ENCODE data around the gene CRIM1.
A peak's percentile ranks its signal among the peaks of the same experiment; 100 is the strongest.

CRIM1 gene

DNA sequence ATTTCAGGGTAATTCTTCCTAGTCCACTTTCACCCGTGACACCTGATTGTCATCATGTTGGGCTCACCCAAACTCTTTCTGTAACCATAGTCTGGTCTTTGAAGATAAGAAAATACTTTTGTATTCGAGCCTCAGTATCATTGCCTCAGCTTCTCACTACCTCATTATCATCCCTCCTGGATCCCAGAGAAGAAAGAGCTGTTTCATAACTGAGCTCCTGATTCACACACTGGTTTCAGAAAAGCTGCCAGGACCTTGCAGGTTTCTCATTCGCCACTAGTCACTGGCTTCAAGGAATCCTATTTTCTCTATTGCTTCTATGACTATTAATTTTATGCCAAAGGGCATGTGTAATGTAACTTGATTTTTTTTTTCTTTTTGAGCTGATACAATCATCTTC lies 2.9 kb upstream of the CRIM1 start:
- no peak overlapping the region for H3K27ac ChIP-seq
- TF ChIP-seq, protein P1, sequence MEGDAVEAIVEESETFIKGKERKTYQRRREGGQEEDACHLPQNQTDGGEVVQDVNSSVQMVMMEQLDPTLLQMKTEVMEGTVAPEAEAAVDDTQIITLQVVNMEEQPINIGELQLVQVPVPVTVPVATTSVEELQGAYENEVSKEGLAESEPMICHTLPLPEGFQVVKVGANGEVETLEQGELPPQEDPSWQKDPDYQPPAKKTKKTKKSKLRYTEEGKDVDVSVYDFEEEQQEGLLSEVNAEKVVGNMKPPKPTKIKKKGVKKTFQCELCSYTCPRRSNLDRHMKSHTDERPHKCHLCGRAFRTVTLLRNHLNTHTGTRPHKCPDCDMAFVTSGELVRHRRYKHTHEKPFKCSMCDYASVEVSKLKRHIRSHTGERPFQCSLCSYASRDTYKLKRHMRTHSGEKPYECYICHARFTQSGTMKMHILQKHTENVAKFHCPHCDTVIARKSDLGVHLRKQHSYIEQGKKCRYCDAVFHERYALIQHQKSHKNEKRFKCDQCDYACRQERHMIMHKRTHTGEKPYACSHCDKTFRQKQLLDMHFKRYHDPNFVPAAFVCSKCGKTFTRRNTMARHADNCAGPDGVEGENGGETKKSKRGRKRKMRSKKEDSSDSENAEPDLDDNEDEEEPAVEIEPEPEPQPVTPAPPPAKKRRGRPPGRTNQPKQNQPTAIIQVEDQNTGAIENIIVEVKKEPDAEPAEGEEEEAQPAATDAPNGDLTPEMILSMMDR (IDR thresholded peaks at IDR 0.05): no peak
- no peak for TF ChIP-seq ZFX (IDR thresholded peaks at IDR 0.05; ENCODE audit: borderline replicate concordance)

DNA sequence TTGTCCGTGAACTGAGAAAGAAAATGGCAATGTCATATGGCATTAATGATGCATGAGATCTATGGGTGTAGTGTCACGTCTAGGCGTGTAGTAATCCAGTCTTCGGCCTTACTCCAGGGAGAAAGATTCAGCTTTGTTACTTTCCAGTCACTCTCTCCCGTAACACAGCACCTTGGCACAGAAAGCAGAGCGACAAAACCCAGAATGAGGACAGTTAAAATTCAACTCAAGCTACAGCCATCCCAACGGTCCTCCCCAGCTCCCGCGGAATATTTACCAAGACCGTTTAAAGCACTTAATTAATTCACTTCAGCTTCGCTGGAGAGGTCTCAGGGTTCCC lies 797 bp upstream of the CRIM1 start:
- H3K27ac ChIP-seq: peak overlapping the region; percentile 74; the same call in 1 of the 2 replicates
- TF ChIP-seq ZFX (IDR thresholded peaks at IDR 0.05; ENCODE audit: borderline replicate concordance): no peak
- TF ChIP-seq, protein P1 (IDR thresholded peaks at IDR 0.05): no peak

DNA sequence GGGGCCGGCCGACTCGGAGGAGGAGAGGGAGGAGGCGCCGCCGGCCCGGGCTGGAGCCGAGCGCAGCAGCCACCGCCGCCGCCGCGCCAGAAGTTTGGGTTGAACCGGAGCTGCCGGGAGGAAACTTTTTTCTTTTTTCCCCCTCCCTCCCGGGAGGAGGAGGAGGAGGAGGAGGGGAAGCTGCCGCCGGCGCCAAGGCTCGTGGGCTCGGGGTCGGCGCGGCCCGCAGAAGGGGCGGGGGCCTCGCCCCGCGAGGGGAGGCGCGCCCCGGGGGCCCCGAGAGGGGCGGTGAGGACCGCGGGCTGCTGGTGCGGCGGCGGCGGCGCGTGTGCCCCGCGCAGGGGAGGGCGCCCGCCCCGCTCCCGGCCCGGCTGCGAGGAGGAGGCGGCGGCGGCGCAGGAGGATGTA lies 316 bp downstream of the CRIM1 start:
- H3K27ac ChIP-seq: peak overlapping the region; percentile 74

DNA sequence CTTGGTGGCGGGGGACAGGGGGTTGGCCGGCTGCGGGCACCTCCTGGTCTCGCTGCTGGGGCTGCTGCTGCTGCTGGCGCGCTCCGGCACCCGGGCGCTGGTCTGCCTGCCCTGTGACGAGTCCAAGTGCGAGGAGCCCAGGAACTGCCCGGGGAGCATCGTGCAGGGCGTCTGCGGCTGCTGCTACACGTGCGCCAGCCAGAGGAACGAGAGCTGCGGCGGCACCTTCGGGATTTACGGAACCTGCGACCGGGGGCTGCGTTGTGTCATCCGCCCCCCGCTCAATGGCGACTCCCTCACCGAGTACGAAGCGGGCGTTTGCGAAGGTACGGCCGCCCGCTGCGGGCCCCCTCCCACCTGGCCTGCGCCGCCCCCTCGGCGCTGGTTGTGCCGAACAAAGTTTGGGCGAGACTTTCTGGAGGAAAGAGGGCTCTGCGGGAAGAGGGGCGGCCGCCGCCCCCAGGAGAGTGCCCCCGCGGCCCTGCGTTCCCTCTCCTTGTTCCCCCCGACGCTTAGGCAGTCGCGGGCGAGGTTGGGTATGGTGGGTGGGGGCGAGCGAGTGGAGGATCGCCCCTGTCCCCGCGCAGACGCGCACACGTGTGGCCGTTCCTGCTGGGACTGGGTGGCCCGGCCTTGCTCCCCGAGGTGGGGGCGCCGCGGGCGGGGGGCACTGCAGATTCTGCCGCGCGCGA lies 866 bp downstream of the CRIM1 start:
- TF ChIP-seq, protein P1 (IDR thresholded peaks at IDR 0.05): no peak
- no peak for TF ChIP-seq ZFX (IDR thresholded peaks at IDR 0.05; ENCODE audit: borderline replicate concordance)
- peak overlapping the region; percentile 74 for H3K27ac ChIP-seq

More for the DNA sequence above, 316 bp downstream of the CRIM1 start:
- TF ChIP-seq, protein P1 (IDR thresholded peaks at IDR 0.05): no peak
- TF ChIP-seq ZFX (IDR thresholded peaks at IDR 0.05; ENCODE audit: borderline replicate concordance): no peak

DNA sequence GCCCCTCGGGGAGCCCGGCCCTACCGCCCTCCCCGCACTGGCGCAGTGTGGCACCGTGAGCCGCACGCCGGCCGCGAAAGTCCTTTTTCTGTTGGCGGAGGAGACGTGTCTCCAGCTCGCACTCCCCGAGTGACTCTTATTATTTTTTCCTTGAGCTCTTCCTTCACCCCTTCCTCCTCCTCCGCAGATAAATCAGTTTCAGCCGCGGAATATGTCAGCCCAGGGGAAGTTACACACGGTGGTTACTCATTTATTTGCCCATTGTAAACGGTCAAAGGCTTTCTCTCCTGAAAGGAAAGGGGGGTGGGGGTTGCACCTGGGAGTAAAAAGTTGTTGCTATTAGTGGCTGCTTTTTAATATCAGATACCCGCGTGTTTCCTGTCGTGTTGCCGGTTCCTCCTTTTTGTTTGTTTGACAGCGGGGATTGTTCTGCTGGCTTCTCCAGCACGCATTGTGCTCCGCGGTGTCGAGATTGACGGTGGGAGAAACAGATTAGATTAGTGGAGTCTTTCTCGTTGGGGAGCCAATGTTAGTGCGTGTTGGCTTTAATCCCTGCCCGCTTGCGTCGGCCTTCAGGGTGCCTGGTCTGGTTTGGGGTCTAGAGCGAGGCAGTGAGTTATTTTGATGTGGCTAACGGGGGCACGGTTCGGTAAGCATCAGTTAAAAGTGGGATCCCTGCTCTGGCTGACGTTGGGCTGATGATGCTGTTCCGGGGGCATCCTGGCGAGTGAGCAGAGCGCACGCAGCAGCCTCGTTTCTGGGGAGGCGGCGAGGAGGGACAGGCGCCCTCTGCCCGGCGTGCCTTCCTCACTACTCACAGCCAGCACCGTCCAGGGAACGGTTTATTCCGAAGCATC lies 1.6 kb downstream of the CRIM1 start:
- peak overlapping the region; percentile 74; the same call in 1 of the 2 replicates for H3K27ac ChIP-seq
- no peak for TF ChIP-seq ZFX (IDR thresholded peaks at IDR 0.05; ENCODE audit: borderline replicate concordance)
- TF ChIP-seq, protein P1 (IDR thresholded peaks at IDR 0.05): no peak

DNA sequence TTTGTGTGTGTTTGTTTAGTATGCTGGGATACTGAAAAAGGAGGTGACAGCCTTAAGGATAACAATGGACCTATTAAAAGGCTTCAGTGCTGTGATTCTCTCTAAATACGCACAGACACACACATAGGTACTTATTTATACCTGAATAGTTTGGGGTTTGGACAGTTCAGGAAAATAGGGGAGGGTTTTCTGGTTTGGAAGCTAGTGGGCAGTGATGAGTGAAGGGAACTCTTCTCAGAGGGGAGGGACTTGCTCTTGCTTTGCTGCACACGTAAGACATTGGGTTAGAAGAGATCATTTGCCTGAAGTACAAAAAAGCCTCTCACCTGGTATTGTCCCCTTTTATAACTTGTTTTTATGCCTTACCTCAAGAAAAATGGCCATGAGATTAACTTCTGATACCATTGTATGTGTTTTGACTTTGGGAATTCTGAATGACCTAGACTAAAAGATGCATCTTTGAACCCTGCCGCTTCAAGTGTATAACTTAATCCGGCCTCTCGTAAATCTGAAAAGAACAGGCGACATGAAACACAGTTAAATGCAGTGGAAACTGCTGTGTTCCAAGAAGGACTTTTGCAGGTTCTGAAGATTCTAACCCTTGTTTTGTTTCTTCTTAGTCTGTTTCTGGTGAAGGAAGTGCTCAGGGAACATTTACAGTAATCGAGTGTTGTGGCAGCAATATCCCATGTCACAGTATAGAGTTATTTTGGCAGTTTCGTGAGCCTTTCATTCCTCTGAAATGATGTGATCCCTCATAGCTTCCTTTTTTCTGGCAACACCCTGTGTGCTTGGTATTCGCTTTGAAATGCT lies 2.5 kb downstream of the CRIM1 start:
- H3K27ac ChIP-seq: no peak overlapping the region
- TF ChIP-seq, protein P1 (IDR thresholded peaks at IDR 0.05): peak; percentile 46
- TF ChIP-seq ZFX (IDR thresholded peaks at IDR 0.05; ENCODE audit: borderline replicate concordance): no peak

Data from 22Rv1 (cell line).